Body of pancreas (tissue), 4 donors: Measurements from ENCODE around the gene DNTTIP2. TPM values are rescaled to one million over a fixed set of nuclear protein-coding genes. Genes with fewer than 3 reads are reported as not detected.

Source experiments
- ATAC-seq: fragments of 150-250 bp; one replicate; pipeline ENCODE4 v1.9.1; 2016
- DNase-seq, 4 donors: peaks; one replicate each; pipeline ENCODE4 v3.0.0-alpha.2; 2019
- H3K27ac ChIP-seq, 4 donors: fragments of 200-600 bp; sonication (generic); 1 replicate in 3 of 4; 2 replicates in 1 of 4; pipeline versions ENCODE4 v1.5.1 to v1.6.1; 2016 to 2019; ENCODE audit warnings: mild to moderate bottlenecking in 1 of 4, mixed read lengths in 1 of 4, moderate library complexity in 1 of 4
- H3K27me3 ChIP-seq, 2 donors: fragments of 200-600 bp; sonication (generic); one replicate each; pipeline ENCODE4 v1.6.0; 2016; ENCODE audit warnings: mild to moderate bottlenecking in 1 of 2
- H3K36me3 ChIP-seq, 2 donors: fragments of 200-600 bp; sonication (generic); replicated peaks in 1 of 2; 2 replicates each; pipeline ENCODE4 v1.5.1; 2016; ENCODE audit warnings: low read depth in 2 of 2; ENCODE audit not compliant: insufficient read depth in 1 of 2
- H3K4me1 ChIP-seq: fragments of 200-600 bp; sonication (generic); one replicate; pipeline ENCODE4 v1.6.0; 2016
- H3K4me3 ChIP-seq, 2 donors: fragments of 200-600 bp; sonication (generic); 1 replicate in 1 of 2; 2 replicates in 1 of 2; pipeline ENCODE4 v1.5.1; 2016 to 2019
- H3K9me3 ChIP-seq, 3 donors: fragments of 200-600 bp; sonication (generic); 1 replicate in 2 of 3; 2 replicates in 1 of 3; pipeline ENCODE4 v1.5.1; 2016
- POLR2A ChIP-seq, 3 donors: fragments of 450-650 bp; IDR thresholded peaks; one replicate each; pipeline ENCODE4 v1.6.1; 2016; ENCODE audit warnings: antibody characterized with exemption in 3 of 3, mild to moderate bottlenecking in 2 of 3
- WGBS, 2 donors: methylation state at CpG; one replicate each; pipeline ENCODE4 v1.1.5; 2017; 5-methylcytosine and 5-hydroxymethylcytosine counted together
- intact Hi-C: fragments of 100-400 bp; cut with DNase I; formaldehyde crosslinking; loops from one replicate; pipeline ENCODE4 v1.15.1; 2023
- total RNA-seq, 2 donors: library from RNA; depleted of rRNA; stranded (reverse); fragments of >200 nt; gene quantifications; one replicate each; pipeline ENCODE4 v1.1.0, GENCODE V29; 2016
- TF ChIP-seq, protein P1 (sequence below), 7 experiments: fragments of 450-650 bp in 4 of 7; fragments of 200-600 bp in 3 of 7; sonication (generic) in 3 of 7; IDR thresholded peaks; one replicate each; pipeline ENCODE4 v1.5.1; 2016 to 2019; ENCODE audit warnings: antibody characterized with exemption in 7 of 7

DNTTIP2 gene
- total RNA-seq, 2 donors from 2014 or later = 6.6 to 9.6 TPM

- Histone ChIP-seq H3K9me3 (no peaks in the 10 kb centered on the region), H3K4me3 (no peak overlapping the region), H3K27ac (no peak overlapping the region), H3K4me1 (peaks cover 9% of the 10 kb centered on the region), H3K27me3 (no peaks in the 10 kb centered on the region), H3K36me3 (peaks cover 0 to 8% of the 10 kb centered on the region in 2 donors)
- ATAC-seq = no peak
- intact Hi-C loops = no loop called here
- 82 to 86% methylated on average over 3 of the region's 3 CpGs for WGBS, 2 donors
- no peak for TF ChIP-seq POLR2A (IDR thresholded peaks at IDR 0.05)
- TF ChIP-seq, protein P1, sequence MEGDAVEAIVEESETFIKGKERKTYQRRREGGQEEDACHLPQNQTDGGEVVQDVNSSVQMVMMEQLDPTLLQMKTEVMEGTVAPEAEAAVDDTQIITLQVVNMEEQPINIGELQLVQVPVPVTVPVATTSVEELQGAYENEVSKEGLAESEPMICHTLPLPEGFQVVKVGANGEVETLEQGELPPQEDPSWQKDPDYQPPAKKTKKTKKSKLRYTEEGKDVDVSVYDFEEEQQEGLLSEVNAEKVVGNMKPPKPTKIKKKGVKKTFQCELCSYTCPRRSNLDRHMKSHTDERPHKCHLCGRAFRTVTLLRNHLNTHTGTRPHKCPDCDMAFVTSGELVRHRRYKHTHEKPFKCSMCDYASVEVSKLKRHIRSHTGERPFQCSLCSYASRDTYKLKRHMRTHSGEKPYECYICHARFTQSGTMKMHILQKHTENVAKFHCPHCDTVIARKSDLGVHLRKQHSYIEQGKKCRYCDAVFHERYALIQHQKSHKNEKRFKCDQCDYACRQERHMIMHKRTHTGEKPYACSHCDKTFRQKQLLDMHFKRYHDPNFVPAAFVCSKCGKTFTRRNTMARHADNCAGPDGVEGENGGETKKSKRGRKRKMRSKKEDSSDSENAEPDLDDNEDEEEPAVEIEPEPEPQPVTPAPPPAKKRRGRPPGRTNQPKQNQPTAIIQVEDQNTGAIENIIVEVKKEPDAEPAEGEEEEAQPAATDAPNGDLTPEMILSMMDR (IDR thresholded peaks at IDR 0.05) = no peak
- DNase-seq = no peak
These were observed 20.7 kb upstream of the DNTTIP2 start for GRCh38 chr1:93899543-93900207.

DNA sequence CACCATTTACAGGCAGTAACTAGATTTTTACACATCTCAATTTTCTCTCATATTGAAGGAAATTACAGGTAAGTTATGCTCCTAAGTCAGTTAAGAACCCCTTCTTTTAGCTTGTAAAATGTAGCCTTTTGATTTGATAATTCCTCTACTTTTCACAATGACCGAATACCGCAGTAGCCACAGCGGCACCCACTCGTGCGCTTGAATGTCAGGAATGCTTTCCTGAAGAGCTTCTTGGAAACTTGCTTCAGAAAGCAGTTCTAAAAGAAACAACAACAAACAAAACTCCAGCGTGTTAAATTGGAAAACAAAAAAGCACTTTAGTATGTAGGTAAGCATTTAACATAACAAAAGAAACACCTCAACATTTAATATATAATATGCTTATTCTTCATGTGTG lies 9.9 kb upstream of the DNTTIP2 start:
- Histone ChIP-seq H3K4me3 (no peak overlapping the region), H3K27ac (no peak overlapping the region), H3K4me1 (no peaks in the 10 kb centered on the region), H3K9me3 (peaks cover 0 to 4% (median 0%) of the 10 kb centered on the region in 3 donors), H3K36me3 (peaks cover 0 to 3% of the 10 kb centered on the region in 2 donors), H3K27me3 (no peaks in the 10 kb centered on the region)
- no peak for TF ChIP-seq POLR2A (IDR thresholded peaks at IDR 0.05)
- TF ChIP-seq, protein P1 (IDR thresholded peaks at IDR 0.05) = no peak
- WGBS, 2 donors = 83 to 88% methylated on average over 6 of the region's 6 CpGs
- ATAC-seq (no peak), DNase-seq (no peak)
- intact Hi-C loops = no loop called here

- H3K4me3 ChIP-seq = no peak overlapping the region
- WGBS, 2 donors = 67 to 68% methylated on average over 4 of the region's 4 CpGs
- no peaks in the 10 kb centered on the region for H3K9me3 ChIP-seq
- DNase-seq (no peak), ATAC-seq (no peak)
- H3K27me3 ChIP-seq = no peaks in the 10 kb centered on the region
- H3K27ac ChIP-seq = no peak overlapping the region
- peaks cover 19% of the 10 kb centered on the region for H3K4me1 ChIP-seq
- intact Hi-C loops = no loop called here
- TF ChIP-seq POLR2A (IDR thresholded peaks at IDR 0.05) = no peak
- TF ChIP-seq, protein P1 (IDR thresholded peaks at IDR 0.05) = no peak
- no peaks in the 10 kb centered on the region for H3K36me3 ChIP-seq
These were observed 3.3 kb upstream of the DNTTIP2 start for GRCh38 chr1:93882269-93882668.

- no peaks in the 10 kb centered on the region for H3K9me3 ChIP-seq
- H3K27me3 ChIP-seq = no peaks in the 10 kb centered on the region
- H3K4me3 ChIP-seq = no peak overlapping the region
- H3K36me3 ChIP-seq = peaks cover 0 to 2% of the 10 kb centered on the region in 2 donors
- intact Hi-C loops = no loop called here
- no peak for DNase-seq
- 87 to 93% methylated on average over 2 of the region's 2 CpGs for WGBS, 2 donors
- TF ChIP-seq, protein P1 (IDR thresholded peaks at IDR 0.05) = no peak
- no peak overlapping the region for H3K27ac ChIP-seq
- H3K4me1 ChIP-seq = peaks cover 32% of the 10 kb centered on the region
- no peak for ATAC-seq
These were observed 1.7 kb upstream of the DNTTIP2 start for GRCh38 chr1:93880731-93881130.

DNA sequence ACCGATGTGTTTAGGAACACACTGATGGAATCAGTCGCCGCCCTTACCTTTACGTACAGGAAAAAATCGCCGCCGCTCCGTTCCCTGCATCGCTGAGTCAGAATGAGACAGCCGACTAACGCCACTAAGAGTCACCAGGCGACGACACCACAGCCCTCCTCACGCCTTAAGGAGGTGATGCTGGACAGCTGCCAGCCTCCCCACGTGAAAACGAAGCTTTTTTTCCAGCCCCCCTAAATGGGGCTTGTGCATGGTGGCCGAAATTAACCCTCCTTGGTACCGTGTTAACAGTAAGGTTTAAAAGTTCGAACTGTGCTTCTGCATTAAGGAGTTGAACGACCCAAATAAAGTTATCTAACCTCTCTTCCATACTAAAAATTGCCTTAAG lies 511 bp downstream of the DNTTIP2 start:
- intact Hi-C loops = no loop called here
- peak overlapping the region; percentile 77 to 91 (median 85) for H3K27ac ChIP-seq
- peaks cover 32% of the 10 kb centered on the region for H3K4me1 ChIP-seq
- WGBS, 2 donors = 1% methylated on average over 20 of the region's 20 CpGs
- ATAC-seq (peak; percentile 57), DNase-seq (peak; percentile 45 to 63 (median 54))
- H3K9me3 ChIP-seq = no peaks in the 10 kb centered on the region
- H3K27me3 ChIP-seq = no peaks in the 10 kb centered on the region
- peaks cover 0 to 14% of the 10 kb centered on the region in 2 donors for H3K36me3 ChIP-seq
- peak overlapping the region; percentile 78 to 88 for H3K4me3 ChIP-seq
- TF ChIP-seq POLR2A (IDR thresholded peaks at IDR 0.05) = no peak
- TF ChIP-seq, protein P1 (IDR thresholded peaks at IDR 0.05) = no peak
